ENCODE data around the gene ZNF586.
"Not testable (repeated sequence)": the region's sequence is repeated elsewhere in the genome, so short reads cannot be mapped to it uniquely, and the experiment has no call there.

Gene ZNF586

GRCh38 chr19:57769345-57770131 is at the start of gene ZNF586:
Gene ZNF586, plus strand, starts transcription at chr19:57769676. Its CDS starts 167 bp downstream, at chr19:57769843.
- peak; percentile 77 for DNase-seq (ENCODE audit: low read depth)

GRCh38 chr19:57719901-57720519 is 49.5 kb upstream of the ZNF586 start:
- DNase-seq (ENCODE audit: low read depth) = no peak

DNA sequence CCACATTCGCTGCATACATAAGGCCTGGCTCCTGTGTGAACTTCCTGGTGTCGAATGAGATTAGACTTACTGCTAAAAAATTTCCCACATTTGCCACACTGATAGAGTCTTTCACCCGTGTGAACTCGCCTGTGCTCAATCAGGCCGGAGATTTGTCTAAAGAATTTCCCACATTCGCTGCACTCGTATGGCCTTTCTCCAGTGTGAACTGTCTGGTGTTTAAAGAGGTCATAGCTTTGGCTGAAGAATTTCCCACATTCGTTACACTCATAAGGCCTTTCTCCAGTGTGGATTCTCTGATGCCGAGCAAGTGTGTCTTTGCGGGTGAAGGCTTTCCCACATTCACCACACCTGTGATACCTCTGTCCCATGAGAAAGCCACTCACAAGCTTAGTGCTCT is 48.6 kb upstream of the ZNF586 start:
- no peak for DNase-seq (ENCODE audit: low read depth)

- not testable (repeated sequence) for DNase-seq (ENCODE audit: low read depth)
Observed at GRCh38 chr19:57738320-57738719, 31.2 kb upstream of the ZNF586 start.

DNA sequence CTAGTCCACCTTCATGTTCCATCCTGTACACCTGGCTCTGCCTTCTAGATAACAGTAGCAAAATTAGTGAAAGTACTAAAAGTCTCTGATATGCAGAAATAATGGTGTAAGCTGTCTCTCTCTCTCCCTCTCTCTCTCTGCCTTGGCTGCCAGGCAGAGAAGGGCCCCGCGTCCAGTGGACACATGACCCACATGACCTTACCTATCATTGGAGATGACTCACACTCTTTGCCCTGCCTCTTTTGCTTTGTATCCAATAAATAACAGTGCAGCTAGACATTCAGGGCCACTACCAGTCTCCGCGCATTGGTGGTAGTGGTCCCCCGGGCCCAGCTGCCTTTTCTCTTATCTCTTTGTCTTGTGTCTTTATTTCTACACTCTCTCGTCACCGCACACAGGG is 30.7 kb upstream of the ZNF586 start:
- DNase-seq (ENCODE audit: low read depth) = not testable (repeated sequence)

- DNase-seq (ENCODE audit: low read depth) = peak; percentile 71
Observed at GRCh38 chr19:57746580-57747471, 22.6 kb upstream of the ZNF586 start, which contains the start of gene ZNF776. Gene ZNF776, plus strand, starts transcription at chr19:57746815. Its CDS starts 244 bp downstream, at chr19:57747059.

- DNase-seq (ENCODE audit: low read depth) = no peak
Observed at GRCh38 chr19:57747472-57747807, 22.0 kb upstream of the ZNF586 start.

GRCh38 chr19:57748029-57748428 is 21.4 kb upstream of the ZNF586 start:
- DNase-seq (ENCODE audit: low read depth) = no peak

- no peak for DNase-seq (ENCODE audit: low read depth)
Observed at GRCh38 chr19:57754091-57754673, 15.3 kb upstream of the ZNF586 start.

GRCh38 chr19:57755031-57755430 is 14.4 kb upstream of the ZNF586 start:
- DNase-seq (ENCODE audit: low read depth) = no peak

GRCh38 chr19:57757941-57758340 is 11.5 kb upstream of the ZNF586 start:
- no peak for DNase-seq (ENCODE audit: low read depth)

- no peak for DNase-seq (ENCODE audit: low read depth)
Observed at GRCh38 chr19:57759096-57759495, 10.4 kb upstream of the ZNF586 start.

GRCh38 chr19:57771417-57771816 is 1.9 kb downstream of the ZNF586 start:
- no peak for DNase-seq (ENCODE audit: low read depth)

DNA sequence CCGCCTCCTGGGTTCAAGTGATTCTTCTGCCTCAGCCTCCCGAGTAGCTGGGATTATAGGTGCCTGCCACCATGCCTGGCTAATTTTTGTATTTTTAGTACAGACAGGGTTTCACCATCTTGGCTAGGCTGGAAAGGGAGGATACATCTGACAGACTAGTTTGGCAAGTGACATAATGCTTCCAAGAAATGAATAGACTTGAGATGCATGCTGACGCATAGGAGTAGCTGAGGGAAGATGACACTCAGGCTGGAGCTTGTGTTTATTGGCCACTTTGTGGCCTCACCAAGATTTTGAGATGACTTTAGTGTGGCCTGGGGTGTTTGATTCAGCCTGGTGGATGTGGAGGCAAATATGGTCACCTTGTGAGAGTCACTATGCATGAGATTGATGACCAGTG is 4.0 kb downstream of the ZNF586 start:
- DNase-seq (ENCODE audit: low read depth) = no peak

- no peak for DNase-seq (ENCODE audit: low read depth)
Observed at GRCh38 chr19:57776764-57777296, 7.4 kb downstream of the ZNF586 start.

DNA sequence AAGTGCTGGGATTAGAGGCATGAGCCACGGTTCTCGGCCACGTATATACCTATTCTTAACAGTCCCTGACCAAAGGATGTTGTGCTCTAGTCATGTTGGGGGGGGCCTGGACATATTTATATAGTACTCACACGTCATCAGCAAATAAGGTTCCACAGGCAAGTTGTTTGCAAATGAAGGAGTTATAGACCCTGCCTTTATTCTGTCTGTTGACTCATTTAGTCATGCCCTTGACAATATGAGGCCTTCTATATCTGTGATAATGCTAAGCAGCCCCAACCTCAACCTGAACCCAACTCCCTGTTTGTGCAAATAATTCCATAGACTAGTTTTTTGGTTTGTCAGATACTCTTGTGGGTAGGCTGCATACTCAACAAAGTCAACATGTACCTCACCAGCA is 8.9 kb downstream of the ZNF586 start:
- DNase-seq (ENCODE audit: low read depth) = no peak

- DNase-seq (ENCODE audit: low read depth) = no peak
Observed at GRCh38 chr19:57779220-57779845, 9.9 kb downstream of the ZNF586 start.

GRCh38 chr19:57786286-57786685 is 16.8 kb downstream of the ZNF586 start:
- no peak for DNase-seq (ENCODE audit: low read depth)

DNA sequence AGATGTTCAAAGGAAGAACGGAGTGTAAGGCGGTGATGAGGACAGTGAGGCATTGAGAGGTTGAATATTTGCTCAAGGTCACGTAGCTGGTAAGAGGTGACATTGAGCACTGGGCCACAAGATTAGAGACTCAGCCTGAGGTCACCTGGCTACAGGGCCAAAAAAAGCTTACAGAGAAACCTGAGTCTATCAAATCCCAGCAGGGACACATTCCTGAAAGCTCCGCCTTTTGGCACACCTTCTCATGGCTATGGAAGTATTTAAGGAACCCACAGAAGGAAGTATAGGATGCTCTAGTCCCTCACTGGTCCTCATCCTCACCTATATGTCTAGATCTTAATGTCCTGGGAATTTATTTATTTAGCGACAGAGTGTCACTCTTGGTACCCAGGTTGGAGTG is 17.4 kb downstream of the ZNF586 start:
- DNase-seq (ENCODE audit: low read depth) = no peak

- no peak for DNase-seq (ENCODE audit: low read depth)
Observed at GRCh38 chr19:57788114-57788692, 18.7 kb downstream of the ZNF586 start.

DNA sequence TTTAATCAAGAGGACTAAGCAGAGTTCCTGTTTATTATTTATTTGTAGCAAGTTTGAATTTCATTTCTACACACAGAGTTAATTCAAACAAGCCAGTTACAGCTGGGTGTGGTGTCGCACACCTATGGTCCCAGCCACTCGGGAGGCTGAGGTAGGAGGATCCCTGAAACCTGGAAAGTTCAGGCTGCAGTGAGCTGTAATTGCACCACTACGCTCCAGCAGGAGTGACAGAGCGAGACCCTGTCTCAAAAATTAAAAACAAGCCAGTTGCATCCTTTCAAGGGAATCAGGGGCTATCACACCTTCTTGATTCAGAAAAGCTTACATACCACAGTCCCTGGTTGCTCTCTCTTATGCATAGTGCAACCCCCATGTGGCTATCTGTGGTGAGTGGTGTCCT is 19.8 kb downstream of the ZNF586 start:
- no peak for DNase-seq (ENCODE audit: low read depth)
